ENCODE data around the gene SUSD4.

DNA sequence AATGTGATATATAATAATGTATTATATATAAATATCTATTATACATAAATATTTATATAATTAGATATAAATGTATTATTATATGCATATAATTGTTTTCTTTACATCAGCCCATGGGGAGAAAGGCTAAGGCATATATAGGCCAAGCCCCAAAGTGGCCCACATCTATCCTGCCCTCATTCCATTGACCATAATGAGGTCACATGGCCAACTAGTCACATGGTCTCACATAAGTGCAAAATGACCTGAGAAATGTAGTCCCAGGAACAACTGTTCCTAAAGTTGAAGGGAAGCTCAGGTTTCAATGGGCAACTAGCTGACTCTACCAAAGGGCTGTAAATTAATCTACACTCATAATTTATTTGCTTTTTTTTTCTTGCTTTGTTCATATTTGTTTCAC lies 14.8 kb upstream of the SUSD4 start:
- TF ChIP-seq CTCF (IDR thresholded peaks at IDR 0.05; ENCODE audit: low read length) (no peak), EZH2 (IDR thresholded peaks at IDR 0.05; ENCODE audit: borderline replicate concordance, low read length) (no peak)

Data from OCI-LY1 (cell line).